Transverse colon (tissue), 4 donors: ENCODE measurements around the gene STARD9. TPM values are rescaled to one million over a fixed set of nuclear protein-coding genes. Genes with fewer than 3 reads are reported as not detected.
"Not testable (repeated sequence)": the region's sequence is repeated elsewhere in the genome, so short reads cannot be mapped to it uniquely, and the experiment has no call there.

Source experiments
- DNase-seq: peaks from one replicate; pipeline ENCODE4 v3.0.0-alpha.2; 2019
- H3K27ac ChIP-seq, 4 donors: fragments of 200-600 bp; sonication (generic); 2 replicates each; pipeline ENCODE4 v1.5.1; 2016 to 2018; ENCODE audit warnings: inconsistent platforms in 4 of 4
- H3K27me3 ChIP-seq: fragments of 200-600 bp; sonication (generic); 2 replicates; pipeline ENCODE4 v1.5.1; 2017; ENCODE audit warnings: inconsistent platforms
- H3K36me3 ChIP-seq, 4 donors: fragments of 200-600 bp; sonication (generic); 2 replicates each; pipeline ENCODE4 v1.5.1; 2017 to 2019; ENCODE audit warnings: inconsistent platforms in 4 of 4
- H3K4me1 ChIP-seq, 4 donors: fragments of 200-600 bp; sonication (generic); 2 replicates each; pipeline ENCODE4 v1.5.1; 2017 to 2020; ENCODE audit warnings: inconsistent platforms in 4 of 4
- H3K4me3 ChIP-seq, 4 donors: fragments of 200-600 bp; sonication (generic); 1 replicate in 1 of 4; 2 replicates in 3 of 4; pipeline versions ENCODE4 v1.5.1 to v1.6.1; 2017 to 2019; ENCODE audit warnings: inconsistent platforms in 4 of 4
- H3K9me3 ChIP-seq, 2 donors: fragments of 200-600 bp; sonication (generic); 2 replicates each; pipeline ENCODE4 v1.5.1; 2017 to 2019; ENCODE audit warnings: inconsistent platforms in 2 of 2
- EP300 ChIP-seq: sonication (generic); formaldehyde crosslinking; IDR thresholded peaks from one replicate; pipeline ENCODE4 v1.6.1; 2017; ENCODE audit warnings: antibody characterized with exemption, low read depth
- POLR2A ChIP-seq: fragments of 450-650 bp; IDR thresholded peaks from one replicate; pipeline ENCODE4 v1.6.1; 2016; ENCODE audit warnings: antibody characterized with exemption, mild to moderate bottlenecking, moderate library complexity
- POLR2AphosphoS5 ChIP-seq, 3 donors: sonication (generic); formaldehyde crosslinking; IDR thresholded peaks; one replicate each; pipeline ENCODE4 v1.6.1; 2016; ENCODE audit warnings: antibody characterized with exemption in 3 of 3
- WGBS, 2 donors: methylation state at CpG; one replicate each; pipeline ENCODE4 v1.1.5; 2018; ENCODE audit warnings: low coverage in 1 of 2; 5-methylcytosine and 5-hydroxymethylcytosine counted together
- in situ Hi-C, 4 donors: fragments of 200-750 bp; cut with MboI; loops; one replicate each; pipeline versions ENCODE4 v1.15.0 to v1.15.1; 2017; ENCODE audit warnings: low sequenced_read_pairs in 3 of 4, low pct_ligation_motif_present in 1 of 4, low pct_unique_long_range_greater_than_20kb in 1 of 4
- intact Hi-C: fragments of 100-400 bp; cut with DNase I; formaldehyde crosslinking; loops from one replicate; pipeline ENCODE4 v1.15.1; 2023; ENCODE audit warnings: low total_unique reads
- total RNA-seq, 4 donors: library from RNA; depleted of rRNA; stranded (reverse); fragments of >200 nt; gene quantifications; one replicate each; pipeline ENCODE4 v1.1.0, GENCODE V29; 2016
- TF ChIP-seq, protein P1 (sequence below), 5 experiments: fragments of 200-600 bp in 3 of 5; fragments of 450-650 bp in 2 of 5; sonication (generic) in 3 of 5; IDR thresholded peaks; 1 replicate in 2 of 5; 2 replicates in 3 of 5; pipeline ENCODE4 v1.5.1; 2016 to 2017; ENCODE audit warnings: antibody characterized with exemption in 5 of 5, inconsistent platforms in 3 of 5, mild to moderate bottlenecking in 2 of 5, moderate library complexity in 1 of 5

STARD9 gene
- total RNA-seq, 4 donors from 2014 or later = 11.1 to 52.5 (median 22.4) TPM

DNA sequence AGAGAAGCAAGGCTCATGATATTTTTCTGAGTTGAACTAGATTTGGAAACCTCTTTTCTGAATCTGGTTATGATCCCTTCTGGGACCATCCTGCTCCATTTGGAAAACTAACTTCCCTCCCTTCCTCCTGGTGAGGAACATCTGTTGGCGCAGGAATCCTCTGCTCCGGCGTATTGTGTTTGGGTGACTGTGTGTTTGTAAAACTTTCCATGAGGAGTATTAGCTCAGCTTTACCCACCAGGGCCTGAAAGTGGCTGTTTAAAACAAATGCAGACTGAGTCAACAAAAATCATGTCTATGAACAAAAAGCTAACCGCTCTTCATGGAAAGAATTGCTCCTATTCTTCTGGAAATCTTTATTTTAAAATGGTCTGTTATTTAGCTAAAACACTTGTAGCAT is 17.7 kb downstream of the STARD9 start:
- DNase-seq = peak; percentile 18
- Histone ChIP-seq H3K4me1 (peaks cover 10 to 46% (median 26%) of the 10 kb centered on the region in 4 donors), H3K27ac (peak overlapping the region; percentile 71 to 81 (median 78)), H3K27me3 (no peaks in the 10 kb centered on the region), H3K4me3 (no peak overlapping the region), H3K9me3 (no peaks in the 10 kb centered on the region), H3K36me3 (no peaks in the 10 kb centered on the region)
- WGBS, 2 donors = 74 to 77% methylated on average over 2 to 4 of the region's 4 CpGs
- intact Hi-C loops = no loop called here
- in situ Hi-C loops = loop anchor here in 1 of 4 donors (10.0 kb wide), 1 partner anchor 62 kb away; no protein-coding TSS in a partner anchor
- TF ChIP-seq POLR2A (no peak), EP300 (no peak), POLR2AphosphoS5 (IDR thresholded peaks at IDR 0.05) (no peak)
- TF ChIP-seq, protein P1, sequence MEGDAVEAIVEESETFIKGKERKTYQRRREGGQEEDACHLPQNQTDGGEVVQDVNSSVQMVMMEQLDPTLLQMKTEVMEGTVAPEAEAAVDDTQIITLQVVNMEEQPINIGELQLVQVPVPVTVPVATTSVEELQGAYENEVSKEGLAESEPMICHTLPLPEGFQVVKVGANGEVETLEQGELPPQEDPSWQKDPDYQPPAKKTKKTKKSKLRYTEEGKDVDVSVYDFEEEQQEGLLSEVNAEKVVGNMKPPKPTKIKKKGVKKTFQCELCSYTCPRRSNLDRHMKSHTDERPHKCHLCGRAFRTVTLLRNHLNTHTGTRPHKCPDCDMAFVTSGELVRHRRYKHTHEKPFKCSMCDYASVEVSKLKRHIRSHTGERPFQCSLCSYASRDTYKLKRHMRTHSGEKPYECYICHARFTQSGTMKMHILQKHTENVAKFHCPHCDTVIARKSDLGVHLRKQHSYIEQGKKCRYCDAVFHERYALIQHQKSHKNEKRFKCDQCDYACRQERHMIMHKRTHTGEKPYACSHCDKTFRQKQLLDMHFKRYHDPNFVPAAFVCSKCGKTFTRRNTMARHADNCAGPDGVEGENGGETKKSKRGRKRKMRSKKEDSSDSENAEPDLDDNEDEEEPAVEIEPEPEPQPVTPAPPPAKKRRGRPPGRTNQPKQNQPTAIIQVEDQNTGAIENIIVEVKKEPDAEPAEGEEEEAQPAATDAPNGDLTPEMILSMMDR (IDR thresholded peaks at IDR 0.05) = no peak

DNA sequence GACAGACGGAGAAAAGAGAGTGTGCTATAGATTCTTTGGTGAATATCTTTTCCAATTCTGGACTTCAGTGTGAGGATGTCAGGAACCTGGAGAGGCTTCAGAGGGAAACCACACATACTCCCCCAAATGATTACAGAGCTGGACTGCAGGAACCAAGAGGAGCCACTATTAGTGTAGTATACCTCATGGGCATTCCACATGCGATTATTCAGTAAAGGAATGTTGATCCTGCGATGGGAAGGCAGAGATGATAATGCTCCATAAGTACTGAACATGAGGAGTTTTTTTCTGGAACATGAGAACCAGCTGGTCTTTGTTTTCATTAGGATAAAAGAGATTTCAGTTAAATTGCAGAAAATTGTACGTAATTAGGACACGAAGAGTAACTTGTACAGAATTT is 18.7 kb downstream of the STARD9 start:
- DNase-seq = no peak
- H3K36me3 ChIP-seq = no peaks in the 10 kb centered on the region
- peaks cover 10 to 46% (median 26%) of the 10 kb centered on the region in 4 donors for H3K4me1 ChIP-seq
- TF ChIP-seq POLR2A (no peak), POLR2AphosphoS5 (IDR thresholded peaks at IDR 0.05) (no peak), EP300 (no peak)
- TF ChIP-seq, protein P1 (IDR thresholded peaks at IDR 0.05) = no peak
- intact Hi-C loops = no loop called here
- WGBS, 2 donors = 68 to 78% methylated on average over 5 of the region's 5 CpGs
- no peak overlapping the region for H3K4me3 ChIP-seq
- H3K9me3 ChIP-seq = no peaks in the 10 kb centered on the region
- H3K27ac ChIP-seq = peak overlapping the region; percentile 71 to 81 (median 78)
- in situ Hi-C loops = loop anchor here in 1 of 4 donors (10.0 kb wide), 1 partner anchor 61 kb away; no protein-coding TSS in a partner anchor
- no peaks in the 10 kb centered on the region for H3K27me3 ChIP-seq

DNA sequence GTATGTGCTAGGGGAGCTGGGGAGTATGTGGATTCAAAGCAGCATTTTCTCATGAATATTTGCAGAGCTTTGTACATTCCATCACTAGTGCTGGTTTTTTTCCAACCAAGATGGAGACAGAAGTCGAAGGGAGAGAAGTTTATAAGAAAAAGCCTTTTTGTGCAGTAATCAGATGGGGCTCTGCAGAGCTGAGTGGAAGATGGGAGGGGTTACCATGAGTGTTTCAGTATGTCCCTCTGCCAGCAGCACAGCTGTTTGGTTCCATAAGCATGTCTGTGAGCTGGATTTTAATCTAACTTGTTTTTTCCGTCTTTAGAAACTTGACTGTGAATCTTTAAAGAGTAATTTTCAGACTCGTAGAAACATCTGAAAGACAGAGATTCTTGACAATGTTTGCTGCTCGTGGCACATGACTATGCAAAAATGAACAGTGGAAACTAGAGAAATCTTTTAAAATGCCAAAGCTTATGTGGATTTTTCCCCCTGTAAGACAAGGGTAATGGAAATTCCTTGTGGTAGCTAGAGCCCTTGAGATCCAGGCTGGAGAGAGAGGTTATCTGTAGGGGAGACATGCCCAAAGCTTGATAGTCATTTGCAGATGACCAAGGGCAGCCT is 20.3 kb downstream of the STARD9 start:
- intact Hi-C loops (no loop called here), in situ Hi-C loops (loop anchor here in 1 of 4 donors (10.0 kb wide), 1 partner anchor 59 kb away; no protein-coding TSS in a partner anchor)
- WGBS, 2 donors = 60 to 77% methylated on average over 4 of the region's 4 CpGs
- Histone ChIP-seq H3K27ac (peak overlapping the region; percentile 45 to 79 (median 51)), H3K27me3 (no peaks in the 10 kb centered on the region), H3K36me3 (no peaks in the 10 kb centered on the region), H3K9me3 (no peaks in the 10 kb centered on the region), H3K4me3 (no peak overlapping the region), H3K4me1 (peaks cover 10 to 46% (median 24%) of the 10 kb centered on the region in 4 donors)
- TF ChIP-seq EP300 = no peak
- TF ChIP-seq POLR2A = no peak
- no peak for TF ChIP-seq POLR2AphosphoS5 (IDR thresholded peaks at IDR 0.05)
- TF ChIP-seq, protein P1 (IDR thresholded peaks at IDR 0.05) = no peak
- DNase-seq = no peak

DNA sequence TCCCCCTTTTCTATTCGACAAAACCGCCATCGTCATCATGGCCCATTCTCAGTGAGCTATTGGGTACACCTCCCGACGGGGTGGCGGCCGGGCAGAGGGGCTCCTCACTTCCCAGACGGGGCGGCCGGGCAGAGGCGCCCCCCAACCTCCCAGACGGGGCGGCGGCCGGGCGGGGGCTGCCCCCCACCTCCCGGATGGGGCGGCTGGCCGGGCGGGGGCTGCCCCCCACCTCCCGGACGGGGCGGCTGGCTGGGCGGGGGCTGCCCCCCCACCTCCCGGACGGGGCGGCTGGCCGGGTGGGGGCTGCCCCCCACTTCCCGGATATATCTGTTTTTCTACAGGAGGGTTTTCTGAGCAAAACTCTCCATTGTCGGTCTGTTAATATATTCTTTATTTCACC is 25.9 kb downstream of the STARD9 start:
- DNase-seq, H3K27me3 ChIP-seq, H3K4me3 ChIP-seq, H3K36me3 ChIP-seq, in situ Hi-C loops, H3K27ac ChIP-seq, H3K9me3 ChIP-seq, intact Hi-C loops: not testable (repeated sequence)
- peaks cover 10 to 24% (median 15%) of the 10 kb centered on the region in 4 donors for H3K4me1 ChIP-seq
- 96 to 100% methylated on average over 5 to 29 of the region's 30 CpGs for WGBS, 2 donors
